GM12878 (cell line): ENCODE results near the gene NXPH1. TPM values are rescaled to one million over a fixed set of nuclear protein-coding genes. Genes with fewer than 3 reads are reported as not detected.

Source experiments
- ATAC-seq: fragments of 200-7000 bp; cut with Tn5 transposase; 3 replicates; pipeline ENCODE4 v1.9.1; 2020; ENCODE audit warnings: mild to moderate bottlenecking, moderate library complexity
- BruUV-seq: library from RNA; stranded (reverse); fragments of 400-500 nt; replicated peaks from 2 replicates; lab custom pipeline; 2021; lab: Mats Ljungman, UMichigan
- CTCF ChIA-PET: fragments of 300-600 bp; sonication (Branson Sonifier 250); formaldehyde crosslinking; extraction: SDS; loops from one replicate; lab custom pipeline; 2021; ENCODE audit warnings: inconsistent platforms; lab: Yijun Ruan, JAX
- POLR2A ChIA-PET: fragments of 350-600 bp; formaldehyde crosslinking; extraction: SDS; loops from one replicate; lab custom pipeline; 2021; ENCODE audit warnings: inconsistent platforms; lab: Charles Lee
- RAD21 ChIA-PET: fragments of 300-600 bp; sonication (Branson Sonifier 250); formaldehyde crosslinking; loops from one replicate; lab custom pipeline; 2023; ENCODE audit warnings: antibody characterized with exemption; ENCODE audit not compliant: unreplicated experiment; lab: Charles Lee
- SMC1A ChIA-PET: fragments of 300-600 bp; sonication (Branson Sonifier 250); formaldehyde crosslinking; loops from one replicate; lab custom pipeline; 2023; ENCODE audit not compliant: unreplicated experiment, uncharacterized antibody; lab: Charles Lee
- DNase-seq: peaks from one replicate; pipeline ENCODE4 v3.0.0-alpha.2; 2011; ENCODE audit warnings: low read depth, low spot score
- FAIRE-seq: peaks from 3 replicates; lab custom pipeline; 2011; peaks lifted over from hg19 to GRCh38; lab: Jason Lieb, UNC
- H2AFZ ChIP-seq: 2 replicates; pipeline ENCODE4 v1.6.0; 2011; ENCODE audit warnings: low read depth, low read length, control low read depth; ENCODE audit not compliant: control insufficient read depth
- H3K27ac ChIP-seq: 2 replicates; pipeline ENCODE4 v1.5.1; 2011; ENCODE audit warnings: control low read depth; ENCODE audit not compliant: control insufficient read depth, insufficient read depth
- H3K27me3 ChIP-seq, 2 experiments: replicated peaks in 1 of 2; 2 replicates each; pipeline versions ENCODE4 v1.6.0 to v1.6.1; 2011; ENCODE audit warnings: low read length in 1 of 2; ENCODE audit not compliant: control insufficient read depth in 2 of 2, insufficient read depth in 2 of 2
- H3K36me3 ChIP-seq, 2 experiments: 2 replicates each; pipeline ENCODE4 v1.5.1; 2011; ENCODE audit warnings: low read length in 1 of 2; ENCODE audit not compliant: control insufficient read depth in 2 of 2, insufficient read depth in 2 of 2
- H3K4me1 ChIP-seq: 2 replicates; pipeline ENCODE4 v1.6.1; 2011; ENCODE audit warnings: mild to moderate bottlenecking, low read length, moderate library complexity, mixed read lengths; ENCODE audit not compliant: control insufficient read depth, insufficient read depth
- H3K4me2 ChIP-seq: 2 replicates; pipeline ENCODE4 v1.6.0; 2011; ENCODE audit warnings: control low read depth; ENCODE audit not compliant: control insufficient read depth, insufficient read depth
- H3K4me3 ChIP-seq: fragments of 200-600 bp; sonication (generic); 2 replicates; pipeline ENCODE4 v1.5.1; 2016
- H3K79me2 ChIP-seq: 2 replicates; pipeline ENCODE4 v1.6.0; 2011; ENCODE audit warnings: low read length; ENCODE audit not compliant: control insufficient read depth, insufficient read depth
- H3K9ac ChIP-seq: 2 replicates; pipeline ENCODE4 v1.8.0; 2011; ENCODE audit warnings: low read length, control low read depth, mixed read lengths; ENCODE audit not compliant: control insufficient read depth, insufficient read depth
- H3K9me3 ChIP-seq: replicated peaks from 3 replicates; pipeline ENCODE4 v1.5.1; 2011; ENCODE audit warnings: mild to moderate bottlenecking, low read length; ENCODE audit not compliant: control insufficient read depth, insufficient read depth
- H4K20me1 ChIP-seq: 2 replicates; pipeline ENCODE4 v1.6.0; 2011; ENCODE audit not compliant: control insufficient read depth, insufficient read depth
- CHD1 ChIP-seq: IDR thresholded peaks from 2 replicates; pipeline ENCODE4 v1.6.1; 2012; ENCODE audit warnings: low read depth, low read length, improper control_type of control experiment
- DPF2 ChIP-seq: fragments of 450-650 bp; IDR thresholded peaks from 2 replicates; pipeline ENCODE4 v1.6.1; 2017; ENCODE audit warnings: mild to moderate bottlenecking
- FOS ChIP-seq: IDR thresholded peaks from 3 replicates; pipeline ENCODE4 v1.6.1; 2011; ENCODE audit warnings: borderline replicate concordance; ENCODE audit not compliant: insufficient read length; ENCODE audit errors: extremely low read depth
- JUND ChIP-seq: IDR thresholded peaks from 2 replicates; pipeline ENCODE4 v1.6.1; 2012; ENCODE audit warnings: low read depth, mild to moderate bottlenecking, low read length, improper control_type of control experiment, moderate library complexity
- MYC ChIP-seq: IDR thresholded peaks from 2 replicates; pipeline ENCODE4 v1.6.1; 2011; ENCODE audit warnings: mild to moderate bottlenecking, low read length, moderate library complexity, inconsistent platforms; ENCODE audit not compliant: insufficient read depth, insufficient replicate concordance, insufficient read length, severe bottlenecking
- NFIC ChIP-seq: IDR thresholded peaks from 2 replicates; pipeline ENCODE4 v1.6.1; 2012; ENCODE audit warnings: low read depth, mild to moderate bottlenecking, inconsistent platforms, low read length, moderate library complexity
- NFYB ChIP-seq: IDR thresholded peaks from 2 replicates; pipeline ENCODE4 v1.6.1; 2011; ENCODE audit warnings: low read depth, mild to moderate bottlenecking, low read length, improper control_type of control experiment, moderate library complexity; ENCODE audit not compliant: insufficient read depth
- PML ChIP-seq: IDR thresholded peaks from 2 replicates; pipeline ENCODE4 v1.6.1; 2012; ENCODE audit warnings: low read length, inconsistent platforms
- POLR2AphosphoS5 ChIP-seq: IDR thresholded peaks from 2 replicates; pipeline ENCODE4 v1.6.1; 2011; ENCODE audit warnings: mild to moderate bottlenecking, low read length, inconsistent platforms
- SMC3 ChIP-seq: IDR thresholded peaks from 2 replicates; pipeline ENCODE4 v1.6.1; 2011; ENCODE audit warnings: low read length, improper control_type of control experiment, borderline replicate concordance
- STAT1 ChIP-seq: fragments of 450-650 bp; conservative IDR thresholded peaks from 2 replicates; pipeline ENCODE4 v1.6.1; 2014; ENCODE audit warnings: antibody characterized with exemption, mild to moderate bottlenecking
- STAT3 ChIP-seq: IDR thresholded peaks from 2 replicates; pipeline ENCODE4 v1.6.1; 2011; ENCODE audit warnings: low read depth, low read length, improper control_type of control experiment
- YY1 ChIP-seq: IDR thresholded peaks from 2 replicates; pipeline ENCODE4 v1.6.1; 2011; ENCODE audit warnings: low read depth, mild to moderate bottlenecking, low read length
- ZNF24 ChIP-seq: fragments of 450-650 bp; IDR thresholded peaks from 2 replicates; pipeline ENCODE4 v1.6.1; 2017; ENCODE audit warnings: antibody characterized with exemption, mild to moderate bottlenecking
- WGBS: methylation state at CpG from one replicate; pipeline ENCODE4 v1.1.6; 2016; ENCODE audit warnings: low lambda C conversion rate; ENCODE audit not compliant: insufficient replicate concordance, insufficient coverage; ENCODE audit errors: missing lambda C conversion rate; 5-methylcytosine and 5-hydroxymethylcytosine counted together
- in situ Hi-C: fragments of 300-500 bp; cut with MboI; formaldehyde crosslinking; loops from 9 replicates; pipeline ENCODE4 v1.14.3; 2018; ENCODE audit warnings: mixed read lengths
- intact Hi-C: fragments of 100-400 bp; cut with micrococcal nuclease; formaldehyde crosslinking; loops from one replicate; pipeline ENCODE4 v1.14.2; 2022; ENCODE audit not compliant: unreplicated experiment
- polyA plus RNA-seq, 11 experiments: library from polyadenylated mRNA; depleted of rRNA in 4 of 11; unstranded in 6 of 11; stranded (reverse) in 5 of 11; fragments of >200 nt; fragmentation: Nextera tagmentation in 4 of 11; fragmentation: Illumina TruSeq in 1 of 11; extraction: Ambion mirVana in 4 of 11; extraction: Trizol in 1 of 11; gene quantifications; 1 replicate in 1 of 11; 2 replicates in 10 of 11; pipeline versions ENCODE4 v1.2.1 to v1.2.3, GENCODE V29; 2011 to 2016; ENCODE audit warnings: inconsistent platforms in 2 of 11, missing spikeins in 2 of 11, low read depth in 1 of 11
- total RNA-seq, 4 experiments: library from RNA; depleted of rRNA in 3 of 4; stranded (reverse); fragments of >200 nt in 3 of 4; fragmentation: Illumina TruSeq in 1 of 4; extraction: Trizol in 1 of 4; gene quantifications; 2 replicates each; pipeline versions ENCODE4 v1.2.1 to v1.2.3, GENCODE V29; 2013 to 2021
- TF ChIP-seq, protein P1 (sequence below): fragments of 450-650 bp; IDR thresholded peaks from 2 replicates; pipeline ENCODE4 v1.6.1; 2014; ENCODE audit warnings: mild to moderate bottlenecking
- TF ChIP-seq, protein P2 (sequence below): fragments of 450-650 bp; formaldehyde crosslinking; IDR thresholded peaks from 2 replicates; pipeline ENCODE4 v1.4.0; 2022; ENCODE audit warnings: mild to moderate bottlenecking, moderate library complexity
- TF ChIP-seq, protein P3 (sequence below): fragments of 450-650 bp; IDR thresholded peaks from 2 replicates; pipeline ENCODE4 v1.6.1; 2017; ENCODE audit warnings: mild to moderate bottlenecking

The NXPH1 gene
- total and polyA plus RNA-seq, 10 of the 15 experiments (the other 5 are each of a cell fraction or from before 2014, with no cell fraction given) = 0.06 to 0.34 TPM; not detected in 8

DNA sequence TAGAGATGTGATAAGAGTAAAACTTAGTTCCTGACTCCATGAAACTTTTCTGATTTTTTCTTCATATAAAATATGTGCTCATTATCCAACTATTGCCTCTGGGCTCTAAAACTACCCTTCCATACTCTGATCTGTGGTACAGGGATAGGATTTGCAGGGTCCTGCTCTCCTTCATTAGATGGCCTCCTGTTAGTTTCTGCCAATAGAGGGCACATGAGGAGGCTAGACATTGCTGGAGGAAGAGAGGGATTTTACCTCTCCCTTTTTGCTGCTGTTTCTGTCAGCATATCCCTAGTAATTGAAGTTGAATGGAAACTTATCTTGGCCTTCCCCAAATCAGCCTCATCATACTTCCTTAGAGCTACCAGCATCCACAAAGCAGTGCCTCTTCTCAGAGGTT lies 269.4 kb downstream of the NXPH1 start (continued):
- no peak for TF ChIP-seq NFYB
- TF ChIP-seq, protein P1, sequence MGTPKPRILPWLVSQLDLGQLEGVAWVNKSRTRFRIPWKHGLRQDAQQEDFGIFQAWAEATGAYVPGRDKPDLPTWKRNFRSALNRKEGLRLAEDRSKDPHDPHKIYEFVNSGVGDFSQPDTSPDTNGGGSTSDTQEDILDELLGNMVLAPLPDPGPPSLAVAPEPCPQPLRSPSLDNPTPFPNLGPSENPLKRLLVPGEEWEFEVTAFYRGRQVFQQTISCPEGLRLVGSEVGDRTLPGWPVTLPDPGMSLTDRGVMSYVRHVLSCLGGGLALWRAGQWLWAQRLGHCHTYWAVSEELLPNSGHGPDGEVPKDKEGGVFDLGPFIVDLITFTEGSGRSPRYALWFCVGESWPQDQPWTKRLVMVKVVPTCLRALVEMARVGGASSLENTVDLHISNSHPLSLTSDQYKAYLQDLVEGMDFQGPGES = no peak
- TF ChIP-seq SMC3 = no peak
- TF ChIP-seq MYC = no peak
- no peak for TF ChIP-seq CHD1
- no peak for TF ChIP-seq YY1
- TF ChIP-seq FOS = no peak
- no peak for TF ChIP-seq POLR2AphosphoS5
- TF ChIP-seq STAT1 = no peak
- no peak for TF ChIP-seq JUND

DNA sequence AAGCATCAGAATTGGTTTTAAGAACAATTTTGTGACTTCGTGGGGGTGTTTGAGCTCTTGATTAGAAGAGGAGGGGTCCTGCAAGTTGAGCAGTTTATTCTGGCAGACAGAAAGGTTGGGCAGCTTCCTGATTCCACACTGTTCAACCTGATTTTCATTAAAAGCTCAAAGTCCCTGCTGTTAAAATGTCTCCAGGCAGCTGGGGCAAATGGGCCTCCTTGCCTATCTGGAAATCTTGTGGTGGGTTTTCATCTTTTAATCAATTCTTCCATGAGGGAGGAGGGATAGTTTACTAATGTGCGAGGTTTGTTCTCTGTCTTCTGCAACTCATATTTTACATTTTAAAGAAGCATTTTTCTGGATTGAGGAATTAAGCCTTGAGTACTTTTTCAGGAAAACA lies 276.7 kb downstream of the NXPH1 start:
- ChIA-PET POLR2A (no interaction called here), RAD21 (no interaction called here), SMC1A (no interaction called here), CTCF (interaction anchor here (1.0 to 1.4 kb wide), 2 partner anchors 12 to 14 kb away, joined by 3 read pairs; no protein-coding TSS in a partner anchor)
- Histone ChIP-seq H3K4me2 (no peak overlapping the region), H3K4me1 (no peaks in the 10 kb centered on the region), H3K4me3 (no peak overlapping the region), H3K9ac (no peak overlapping the region), H3K9me3 (no peaks in the 10 kb centered on the region), H2AFZ (no peak overlapping the region), H3K36me3 (no peaks in the 10 kb centered on the region), H3K27ac (no peak overlapping the region), H3K79me2 (no peaks in the 10 kb centered on the region), H4K20me1 (no peaks in the 10 kb centered on the region), H3K27me3 (no peaks in the 10 kb centered on the region)
- in situ Hi-C loops (no loop called here), intact Hi-C loops (no loop called here)
- WGBS = 0% methylated on average over 2 of the region's 2 CpGs
- FAIRE-seq = no peak
- no TSS peak for BruUV-seq
- no peak for ATAC-seq
- no peak for DNase-seq
- TF ChIP-seq, protein P2, sequence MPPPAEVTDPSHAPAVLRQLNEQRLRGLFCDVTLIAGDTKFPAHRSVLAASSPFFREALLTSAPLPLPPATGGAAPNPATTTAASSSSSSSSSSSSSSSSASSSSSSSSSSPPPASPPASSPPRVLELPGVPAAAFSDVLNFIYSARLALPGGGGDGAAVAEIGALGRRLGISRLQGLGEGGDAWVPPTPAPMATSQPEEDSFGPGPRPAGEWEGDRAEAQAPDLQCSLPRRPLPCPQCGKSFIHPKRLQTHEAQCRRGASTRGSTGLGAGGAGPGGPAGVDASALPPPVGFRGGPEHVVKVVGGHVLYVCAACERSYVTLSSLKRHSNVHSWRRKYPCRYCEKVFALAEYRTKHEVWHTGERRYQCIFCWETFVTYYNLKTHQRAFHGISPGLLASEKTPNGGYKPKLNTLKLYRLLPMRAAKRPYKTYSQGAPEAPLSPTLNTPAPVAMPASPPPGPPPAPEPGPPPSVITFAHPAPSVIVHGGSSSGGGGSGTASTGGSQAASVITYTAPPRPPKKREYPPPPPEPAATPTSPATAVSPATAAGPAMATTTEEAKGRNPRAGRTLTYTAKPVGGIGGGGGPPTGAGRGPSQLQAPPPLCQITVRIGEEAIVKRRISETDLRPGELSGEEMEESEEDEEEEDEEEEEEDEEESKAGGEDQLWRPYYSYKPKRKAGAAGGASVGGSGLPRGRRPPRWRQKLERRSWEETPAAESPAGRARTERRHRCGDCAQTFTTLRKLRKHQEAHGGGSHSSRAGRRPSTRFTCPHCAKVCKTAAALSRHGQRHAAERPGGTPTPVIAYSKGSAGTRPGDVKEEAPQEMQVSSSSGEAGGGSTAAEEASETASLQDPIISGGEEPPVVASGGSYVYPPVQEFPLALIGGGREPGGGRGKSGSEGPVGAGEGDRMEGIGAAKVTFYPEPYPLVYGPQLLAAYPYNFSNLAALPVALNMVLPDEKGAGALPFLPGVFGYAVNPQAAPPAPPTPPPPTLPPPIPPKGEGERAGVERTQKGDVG (CRISPR knock-in tag) = no peak
- no peak for TF ChIP-seq DPF2
- TF ChIP-seq NFYB = no peak
- no peak for TF ChIP-seq PML
- TF ChIP-seq STAT3 = no peak
- no peak for TF ChIP-seq CHD1
- TF ChIP-seq ZNF24 = no peak
- no peak for TF ChIP-seq NFIC
- TF ChIP-seq, protein P3, sequence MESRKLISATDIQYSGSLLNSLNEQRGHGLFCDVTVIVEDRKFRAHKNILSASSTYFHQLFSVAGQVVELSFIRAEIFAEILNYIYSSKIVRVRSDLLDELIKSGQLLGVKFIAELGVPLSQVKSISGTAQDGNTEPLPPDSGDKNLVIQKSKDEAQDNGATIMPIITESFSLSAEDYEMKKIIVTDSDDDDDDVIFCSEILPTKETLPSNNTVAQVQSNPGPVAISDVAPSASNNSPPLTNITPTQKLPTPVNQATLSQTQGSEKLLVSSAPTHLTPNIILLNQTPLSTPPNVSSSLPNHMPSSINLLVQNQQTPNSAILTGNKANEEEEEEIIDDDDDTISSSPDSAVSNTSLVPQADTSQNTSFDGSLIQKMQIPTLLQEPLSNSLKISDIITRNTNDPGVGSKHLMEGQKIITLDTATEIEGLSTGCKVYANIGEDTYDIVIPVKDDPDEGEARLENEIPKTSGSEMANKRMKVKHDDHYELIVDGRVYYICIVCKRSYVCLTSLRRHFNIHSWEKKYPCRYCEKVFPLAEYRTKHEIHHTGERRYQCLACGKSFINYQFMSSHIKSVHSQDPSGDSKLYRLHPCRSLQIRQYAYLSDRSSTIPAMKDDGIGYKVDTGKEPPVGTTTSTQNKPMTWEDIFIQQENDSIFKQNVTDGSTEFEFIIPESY = no peak
- no peak for TF ChIP-seq POLR2AphosphoS5
